ENCODE results near the gene L3MBTL4. TPM values are rescaled to one million over a fixed set of nuclear protein-coding genes. Genes with fewer than 3 reads are reported as not detected.

Gene L3MBTL4
- total and polyA plus RNA-seq, 8 donors = 2.5 to 15.1 (median 6.4) TPM

GRCh38 chr18:5914016-5914415 is 500.7 kb downstream of the L3MBTL4 start:
- FAIRE-seq = no peak
- Histone ChIP-seq H3K4me1 (no peaks in the 10 kb centered on the region), H3K36me3 (no peaks in the 10 kb centered on the region), H3K27ac (no peak overlapping the region), H3K4me3 (no peak overlapping the region), H3K9me3 (no peaks in the 10 kb centered on the region), H3K27me3 (no peaks in the 10 kb centered on the region)
- no peak for DNase-seq
- ATAC-seq = no peak
- no peak for TF ChIP-seq CTCF (IDR thresholded peaks at IDR 0.05)
- WGBS, 2 donors = 31 to 63% methylated on average over 1 of the region's 1 CpG
- intact Hi-C loops (cut with DNase I) = no loop called here

DNA sequence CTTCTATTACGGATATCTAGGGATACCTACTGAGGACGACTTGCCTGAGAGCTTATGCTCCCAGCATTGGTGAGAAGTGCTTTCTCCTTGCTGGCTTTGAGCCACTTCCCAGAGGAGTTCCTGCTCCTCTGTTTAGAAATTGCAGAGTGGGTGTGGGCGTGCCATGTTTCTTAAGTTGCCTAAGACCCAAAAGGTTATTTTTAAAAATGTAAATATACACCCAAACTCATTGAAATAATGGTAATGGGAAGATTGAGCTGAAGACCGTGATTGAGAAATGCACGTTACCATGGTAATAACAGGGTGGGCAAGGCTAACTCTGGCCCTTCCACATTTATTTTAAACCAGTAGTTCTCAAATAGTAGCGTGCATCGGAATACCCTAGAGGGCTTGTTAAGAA is 502.1 kb downstream of the L3MBTL4 start:
- Histone ChIP-seq H3K4me1 (no peaks in the 10 kb centered on the region), H3K27me3 (no peaks in the 10 kb centered on the region), H3K27ac (no peak overlapping the region), H3K9me3 (no peaks in the 10 kb centered on the region), H3K4me3 (no peak overlapping the region), H3K36me3 (no peaks in the 10 kb centered on the region)
- FAIRE-seq (no peak), ATAC-seq (no peak), DNase-seq (no peak)
- 62 to 71% methylated on average over 7 of the region's 7 CpGs for WGBS, 2 donors
- intact Hi-C loops (cut with DNase I) = no loop called here
- TF ChIP-seq CTCF (IDR thresholded peaks at IDR 0.05) = no peak

DNA sequence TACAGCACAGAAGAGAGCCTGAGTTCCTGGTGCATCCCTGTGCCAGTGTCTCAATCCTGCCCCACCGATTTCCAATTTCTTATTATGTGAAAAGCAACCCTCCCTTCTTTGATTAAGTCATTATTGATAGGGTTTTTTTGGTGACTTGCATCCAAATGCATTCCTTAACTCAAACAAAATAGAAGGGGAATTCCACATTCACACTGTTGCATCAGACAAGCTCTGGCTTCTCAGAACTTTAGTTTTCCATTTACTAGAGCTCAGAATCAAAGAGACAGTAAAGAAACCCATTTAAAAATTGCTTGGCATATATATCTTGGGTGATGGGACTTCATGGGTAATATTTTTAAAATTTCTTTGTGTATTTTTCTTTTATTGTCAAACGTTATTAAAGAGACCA is 505.6 kb downstream of the L3MBTL4 start:
- intact Hi-C loops (cut with DNase I) = no loop called here
- no peaks in the 10 kb centered on the region for H3K4me1 ChIP-seq
- FAIRE-seq (no peak), DNase-seq (no peak), ATAC-seq (peak in 1 of 4 donors; percentile 42)
- no peak overlapping the region for H3K4me3 ChIP-seq
- no peak for TF ChIP-seq CTCF (IDR thresholded peaks at IDR 0.05)
- H3K36me3 ChIP-seq = no peaks in the 10 kb centered on the region
- no peak overlapping the region for H3K27ac ChIP-seq
- H3K27me3 ChIP-seq = no peaks in the 10 kb centered on the region
- 28 to 52% methylated on average over 2 of the region's 2 CpGs for WGBS, 2 donors
- H3K9me3 ChIP-seq = no peaks in the 10 kb centered on the region

Small RNA genes within 50 kb of the gene (microRNA-seq; reads per million reads assigned to microRNA genes)
- 0 reads per million in 2 donors for gene MIR4317
